Natural killer cell (primary cell): ENCODE measurements around the gene FREM1. TPM values are rescaled to one million over a fixed set of nuclear protein-coding genes. Genes with fewer than 3 reads are reported as not detected.

Source experiments
- ATAC-seq, 3 donors: fragments of 150-1000 bp in 2 of 3; fragments of 200-7000 bp in 1 of 3; cut with Tn5 transposase; 1 replicate in 1 of 3; 2 replicates in 2 of 3; pipeline ENCODE4 v1.10.0; 2021; ENCODE audit warnings: mild to moderate bottlenecking in 2 of 3, moderate library complexity in 2 of 3
- DNase-seq, 2 donors: peaks; one replicate each; pipeline versions ENCODE4 v3.0.0 to v3.0.0-alpha.2; 2013 to 2021; ENCODE audit warnings: mixed read lengths in 1 of 2
- H3K27ac ChIP-seq: one replicate; pipeline ENCODE4 v1.5.1; 2013; ENCODE audit warnings: mild to moderate bottlenecking, low read length
- H3K27me3 ChIP-seq: one replicate; pipeline ENCODE4 v1.6.1; 2013; ENCODE audit warnings: low read length; ENCODE audit not compliant: control insufficient read depth, insufficient read depth
- H3K36me3 ChIP-seq: one replicate; pipeline ENCODE4 v1.6.1; 2013; ENCODE audit warnings: low read length; ENCODE audit not compliant: control insufficient read depth, insufficient read depth
- H3K4me1 ChIP-seq: one replicate; pipeline ENCODE4 v1.6.1; 2013; ENCODE audit warnings: low read length; ENCODE audit not compliant: control insufficient read depth, insufficient read depth
- H3K4me3 ChIP-seq: one replicate; pipeline ENCODE4 v1.5.1; 2013; ENCODE audit warnings: low read length
- H3K9me3 ChIP-seq: one replicate; pipeline ENCODE4 v1.6.1; 2013; ENCODE audit warnings: low read length; ENCODE audit not compliant: control insufficient read depth, insufficient read depth
- H3K27ac Mint-ChIP-seq, 2 donors: one replicate each; pipeline ENCODE4 v1.8.0; 2022; ENCODE audit warnings: mild to moderate bottlenecking in 2 of 2, mixed read lengths in 2 of 2, moderate library complexity in 1 of 2
- H3K27me3 Mint-ChIP-seq, 2 donors: one replicate each; pipeline ENCODE4 v1.8.0; 2022; ENCODE audit warnings: low read depth in 2 of 2, mixed read lengths in 2 of 2
- H3K36me3 Mint-ChIP-seq: one replicate; pipeline ENCODE4 v1.8.0; 2022; ENCODE audit warnings: mixed read lengths
- H3K4me1 Mint-ChIP-seq, 2 donors: one replicate each; pipeline ENCODE4 v1.8.0; 2022; ENCODE audit warnings: mixed read lengths in 2 of 2
- H3K4me3 Mint-ChIP-seq: one replicate; pipeline ENCODE4 v1.8.0; 2022; ENCODE audit warnings: mild to moderate bottlenecking, moderate library complexity, mixed read lengths
- H3K9me3 Mint-ChIP-seq, 2 donors: one replicate each; pipeline ENCODE4 v1.8.0; 2022; ENCODE audit warnings: mixed read lengths in 2 of 2
- CTCF ChIP-seq: fragments of 200-600 bp; IDR thresholded peaks from one replicate; pipeline ENCODE4 v1.8.0; 2022; ENCODE audit warnings: antibody characterized with exemption
- WGBS: methylation state at CpG from one replicate; pipeline ENCODE4 v1.1.7; 2013; ENCODE audit warnings: missing lambda C conversion rate; ENCODE audit not compliant: insufficient coverage; 5-methylcytosine and 5-hydroxymethylcytosine counted together
- intact Hi-C: fragments of 100-400 bp; cut with micrococcal nuclease; formaldehyde crosslinking; loops from one replicate; pipeline ENCODE4 v1.14.2; 2022
- total RNA-seq, 4 donors: library from RNA; stranded (reverse); fragments of 120-200 nt in 1 of 4; gene quantifications; one replicate each; pipeline versions ENCODE4 v1.2.3 to v1.2.4, GENCODE V29; 2013 to 2022

The FREM1 gene
- total RNA-seq, 3 donors from 2014 or later (not counting 1 experiment from before 2014, with no cell fraction given): 0.05 TPM; not detected in 2

GRCh38 chr9:14906644-14907359, 3.4 kb downstream of the FREM1 start:
- H3K9me3 Mint-ChIP-seq: no peaks in the 10 kb centered on the region
- Histone ChIP-seq H3K27me3 (no peaks in the 10 kb centered on the region), H3K36me3 (no peaks in the 10 kb centered on the region), H3K9me3 (no peaks in the 10 kb centered on the region), H3K4me1 (no peaks in the 10 kb centered on the region), H3K27ac (no peak overlapping the region), H3K4me3 (no peak overlapping the region)
- TF ChIP-seq CTCF: no peak
- intact Hi-C loops: no loop called here
- no peak overlapping the region for H3K4me3 Mint-ChIP-seq
- H3K36me3 Mint-ChIP-seq: no peaks in the 10 kb centered on the region
- H3K4me1 Mint-ChIP-seq: no peaks in the 10 kb centered on the region
- no peak overlapping the region for H3K27ac Mint-ChIP-seq
- 75% methylated on average over 2 of the region's 2 CpGs for WGBS
- H3K27me3 Mint-ChIP-seq: no peaks in the 10 kb centered on the region
- DNase-seq (no peak), ATAC-seq (no peak)

- Mint-ChIP-seq H3K4me1 (no peaks in the 10 kb centered on the region), H3K9me3 (no peaks in the 10 kb centered on the region), H3K27me3 (no peaks in the 10 kb centered on the region), H3K27ac (no peak overlapping the region), H3K4me3 (no peak overlapping the region), H3K36me3 (no peaks in the 10 kb centered on the region)
- no peak for TF ChIP-seq CTCF
- no peak for DNase-seq
- 69% methylated on average over 2 of the region's 5 CpGs for WGBS
- H3K4me3 ChIP-seq: no peak overlapping the region
- H3K27me3 ChIP-seq: no peaks in the 10 kb centered on the region
- H3K9me3 ChIP-seq: no peaks in the 10 kb centered on the region
- intact Hi-C loops: no loop called here
- no peaks in the 10 kb centered on the region for H3K36me3 ChIP-seq
- no peaks in the 10 kb centered on the region for H3K4me1 ChIP-seq
- H3K27ac ChIP-seq: no peak overlapping the region
- no peak for ATAC-seq
These were observed 4.2 kb downstream of the FREM1 start for GRCh38 chr9:14906000-14906399.

GRCh38 chr9:14903040-14903439, 7.2 kb downstream of the FREM1 start:
- Histone ChIP-seq H3K4me3 (no peak overlapping the region), H3K4me1 (no peaks in the 10 kb centered on the region), H3K27me3 (no peaks in the 10 kb centered on the region), H3K27ac (no peak overlapping the region), H3K36me3 (no peaks in the 10 kb centered on the region), H3K9me3 (no peaks in the 10 kb centered on the region)
- DNase-seq: no peak
- H3K27ac Mint-ChIP-seq: no peak overlapping the region
- no peaks in the 10 kb centered on the region for H3K9me3 Mint-ChIP-seq
- no peak for ATAC-seq
- H3K4me1 Mint-ChIP-seq: no peaks in the 10 kb centered on the region
- H3K36me3 Mint-ChIP-seq: no peaks in the 10 kb centered on the region
- H3K27me3 Mint-ChIP-seq: no peaks in the 10 kb centered on the region
- no peak for TF ChIP-seq CTCF
- WGBS: 56% methylated on average over 1 of the region's 1 CpG
- no peak overlapping the region for H3K4me3 Mint-ChIP-seq
- intact Hi-C loops: no loop called here

- intact Hi-C loops: no loop called here
- no peaks in the 10 kb centered on the region for H3K27me3 Mint-ChIP-seq
- H3K36me3 Mint-ChIP-seq: no peaks in the 10 kb centered on the region
- H3K27ac ChIP-seq: no peak overlapping the region
- no peak overlapping the region for H3K4me3 ChIP-seq
- no peak for DNase-seq
- WGBS: 100% methylated on average over 1 of the region's 1 CpG
- H3K4me1 Mint-ChIP-seq: no peaks in the 10 kb centered on the region
- no peak overlapping the region for H3K27ac Mint-ChIP-seq
- no peaks in the 10 kb centered on the region for H3K9me3 ChIP-seq
- H3K9me3 Mint-ChIP-seq: no peaks in the 10 kb centered on the region
- H3K4me3 Mint-ChIP-seq: no peak overlapping the region
- ATAC-seq: no peak
- TF ChIP-seq CTCF: no peak
- no peaks in the 10 kb centered on the region for H3K27me3 ChIP-seq
- H3K36me3 ChIP-seq: no peaks in the 10 kb centered on the region
- H3K4me1 ChIP-seq: no peaks in the 10 kb centered on the region
These were observed 7.7 kb downstream of the FREM1 start for GRCh38 chr9:14902561-14902960.
